HEK293T (cell line): Measurements from ENCODE around the gene PECR.

ENCODE experiments used
- BHLHE40 ChIP-seq: fragments of 450-650 bp; IDR thresholded peaks from 2 replicates; pipeline ENCODE4 v1.6.1; 2016; ENCODE audit warnings: mild to moderate bottlenecking, moderate library complexity, borderline replicate concordance
- FOXM1 ChIP-seq: fragments of 450-650 bp; IDR thresholded peaks from 2 replicates; pipeline ENCODE4 v1.6.1; 2017; ENCODE audit warnings: mild to moderate bottlenecking, borderline replicate concordance
- HDGF ChIP-seq: fragments of 450-650 bp; IDR thresholded peaks from 2 replicates; pipeline ENCODE4 v1.6.1; 2017; ENCODE audit warnings: antibody characterized with exemption, borderline replicate concordance
- L3MBTL2 ChIP-seq: fragments of 450-650 bp; conservative IDR thresholded peaks from 2 replicates; pipeline ENCODE4 v1.6.1; 2016; ENCODE audit warnings: mild to moderate bottlenecking
- LEF1 ChIP-seq: fragments of 450-650 bp; IDR thresholded peaks from 2 replicates; pipeline ENCODE4 v1.6.1; 2017; ENCODE audit warnings: mild to moderate bottlenecking, borderline replicate concordance
- PKNOX1 ChIP-seq: fragments of 450-650 bp; IDR thresholded peaks from 2 replicates; pipeline ENCODE4 v1.6.1; 2016
- SP1 ChIP-seq: fragments of 450-650 bp; IDR thresholded peaks from 2 replicates; pipeline ENCODE4 v1.6.1; 2017
- SUZ12 ChIP-seq: fragments of 450-650 bp; IDR thresholded peaks from 2 replicates; pipeline ENCODE4 v1.6.1; 2016; ENCODE audit warnings: mild to moderate bottlenecking
- ZNF384 ChIP-seq: fragments of 450-650 bp; IDR thresholded peaks from 2 replicates; pipeline ENCODE4 v1.6.1; 2016

DNA sequence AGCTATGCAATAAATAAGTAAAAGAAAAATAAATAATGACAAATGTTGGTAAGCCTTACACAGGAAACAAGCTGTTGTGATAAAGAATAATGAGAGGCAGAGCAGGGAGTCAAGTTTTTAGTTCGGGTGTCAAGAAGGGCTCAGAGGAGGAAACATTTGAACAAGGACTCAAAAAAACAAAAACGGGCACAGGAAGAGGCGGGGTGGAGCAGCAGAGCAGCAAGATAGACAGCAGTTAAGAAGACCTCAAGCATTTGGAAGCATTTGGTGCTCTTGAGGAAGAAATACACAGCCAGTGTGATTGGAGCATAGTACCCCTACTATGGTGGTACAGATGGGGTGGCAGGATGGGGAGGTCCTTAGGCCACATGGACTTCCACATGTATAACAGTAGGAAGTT, 2.9 kb upstream of the PECR start:
- TF ChIP-seq PKNOX1 (no peak), ZNF384 (no peak), SP1 (no peak), BHLHE40 (no peak), HDGF (no peak), FOXM1 (no peak), L3MBTL2 (no peak), LEF1 (no peak), SUZ12 (no peak)
